ENCODE results near the gene ABCA12. TPM values are rescaled to one million over a fixed set of nuclear protein-coding genes. Genes with fewer than 3 reads are reported as not detected.

ABCA12 gene
- total RNA-seq, 1 donor from 2014 or later = not detected

DNA sequence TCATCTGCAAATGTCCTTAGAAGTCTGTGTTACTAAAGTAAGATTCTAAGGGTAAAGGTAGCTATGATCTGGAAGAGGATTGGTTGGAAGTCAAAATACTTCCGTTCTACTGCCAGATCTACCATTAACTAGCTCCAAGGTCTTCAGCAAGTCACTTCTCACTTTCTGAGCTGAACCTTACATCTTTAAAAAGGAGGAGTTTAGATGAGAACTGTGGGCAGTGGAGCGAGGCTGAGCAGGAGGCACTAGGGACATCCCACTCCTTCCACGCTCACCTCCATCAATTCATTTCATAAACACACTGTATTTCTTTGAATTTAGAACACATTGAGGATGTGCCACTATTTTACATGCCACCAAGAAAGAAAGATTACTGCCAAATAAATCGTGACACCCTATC is 143.0 kb downstream of the ABCA12 start:
- Histone ChIP-seq H3K27ac (ENCODE audit: low read depth, low read length) (no peak overlapping the region), H3K9ac (ENCODE audit: low read depth in 1 of 3, low read length in 3 of 3) (no peak overlapping the region), H3K4me1 (ENCODE audit: control insufficient read depth in 3 of 3, insufficient read depth in 3 of 3, low read length in 3 of 3) (no peaks in the 10 kb centered on the region), H3K27me3 (ENCODE audit: control insufficient read depth in 3 of 3, insufficient read depth in 3 of 3, low read length in 3 of 3) (no peaks in the 10 kb centered on the region), H3K4me3 (ENCODE audit: low read length in 3 of 3) (no peak overlapping the region), H3K36me3 (ENCODE audit: control insufficient read depth in 3 of 3, insufficient read depth in 3 of 3, low read length in 3 of 3) (no peaks in the 10 kb centered on the region), H3K9me3 (ENCODE audit: control insufficient read depth in 3 of 3, low read length in 3 of 3) (no peaks in the 10 kb centered on the region)

- Histone ChIP-seq H3K4me1 (ENCODE audit: control insufficient read depth in 3 of 3, insufficient read depth in 3 of 3, low read length in 3 of 3) (no peaks in the 10 kb centered on the region), H3K9ac (ENCODE audit: low read depth in 1 of 3, low read length in 3 of 3) (no peak overlapping the region), H3K36me3 (ENCODE audit: control insufficient read depth in 3 of 3, insufficient read depth in 3 of 3, low read length in 3 of 3) (no peaks in the 10 kb centered on the region), H3K4me3 (ENCODE audit: low read length in 3 of 3) (no peak overlapping the region), H3K27ac (ENCODE audit: low read depth, low read length) (no peak overlapping the region), H3K9me3 (ENCODE audit: control insufficient read depth in 3 of 3, low read length in 3 of 3) (no peaks in the 10 kb centered on the region), H3K27me3 (ENCODE audit: control insufficient read depth in 3 of 3, insufficient read depth in 3 of 3, low read length in 3 of 3) (no peaks in the 10 kb centered on the region)
Observed at GRCh38 chr2:214992911-214993310, 145.5 kb downstream of the ABCA12 start.

GRCh38 chr2:214989187-214989586 is 149.2 kb downstream of the ABCA12 start:
- H3K9me3 ChIP-seq (ENCODE audit: control insufficient read depth in 3 of 3, low read length in 3 of 3) = no peaks in the 10 kb centered on the region
- H3K36me3 ChIP-seq (ENCODE audit: control insufficient read depth in 3 of 3, insufficient read depth in 3 of 3, low read length in 3 of 3) = no peaks in the 10 kb centered on the region
- H3K9ac ChIP-seq (ENCODE audit: low read depth in 1 of 3, low read length in 3 of 3) = no peak overlapping the region
- no peaks in the 10 kb centered on the region for H3K4me1 ChIP-seq (ENCODE audit: control insufficient read depth in 3 of 3, insufficient read depth in 3 of 3, low read length in 3 of 3)
- no peak overlapping the region for H3K4me3 ChIP-seq (ENCODE audit: low read length in 3 of 3)
- no peak overlapping the region for H3K27ac ChIP-seq (ENCODE audit: low read depth, low read length)
- no peaks in the 10 kb centered on the region for H3K27me3 ChIP-seq (ENCODE audit: control insufficient read depth in 3 of 3, insufficient read depth in 3 of 3, low read length in 3 of 3)

DNA sequence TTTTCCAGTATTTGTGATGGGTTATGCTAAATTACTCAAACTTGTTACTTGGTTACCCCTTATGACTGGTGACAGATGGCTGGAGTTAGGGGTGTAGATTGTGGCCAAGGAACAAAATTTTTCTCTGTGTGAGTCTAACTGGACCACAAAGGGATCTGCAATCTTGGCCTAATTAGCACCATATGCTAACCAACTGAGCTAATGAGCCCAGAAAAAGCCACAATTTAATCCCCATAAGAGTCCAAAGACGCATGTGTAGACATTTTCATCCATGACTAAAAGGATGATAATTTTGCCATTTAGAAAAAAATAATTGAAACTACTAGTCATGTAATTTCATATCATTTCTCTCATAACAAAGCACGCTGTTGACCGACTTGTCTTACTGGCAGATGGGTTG is 151.2 kb downstream of the ABCA12 start:
- no peak overlapping the region for H3K4me3 ChIP-seq (ENCODE audit: low read length in 3 of 3)
- H3K9me3 ChIP-seq (ENCODE audit: control insufficient read depth in 3 of 3, low read length in 3 of 3) = no peaks in the 10 kb centered on the region
- no peak overlapping the region for H3K27ac ChIP-seq (ENCODE audit: low read depth, low read length)
- H3K9ac ChIP-seq (ENCODE audit: low read depth in 1 of 3, low read length in 3 of 3) = no peak overlapping the region
- H3K36me3 ChIP-seq (ENCODE audit: control insufficient read depth in 3 of 3, insufficient read depth in 3 of 3, low read length in 3 of 3) = no peaks in the 10 kb centered on the region
- H3K27me3 ChIP-seq (ENCODE audit: control insufficient read depth in 3 of 3, insufficient read depth in 3 of 3, low read length in 3 of 3) = no peaks in the 10 kb centered on the region
- no peaks in the 10 kb centered on the region for H3K4me1 ChIP-seq (ENCODE audit: control insufficient read depth in 3 of 3, insufficient read depth in 3 of 3, low read length in 3 of 3)

DNA sequence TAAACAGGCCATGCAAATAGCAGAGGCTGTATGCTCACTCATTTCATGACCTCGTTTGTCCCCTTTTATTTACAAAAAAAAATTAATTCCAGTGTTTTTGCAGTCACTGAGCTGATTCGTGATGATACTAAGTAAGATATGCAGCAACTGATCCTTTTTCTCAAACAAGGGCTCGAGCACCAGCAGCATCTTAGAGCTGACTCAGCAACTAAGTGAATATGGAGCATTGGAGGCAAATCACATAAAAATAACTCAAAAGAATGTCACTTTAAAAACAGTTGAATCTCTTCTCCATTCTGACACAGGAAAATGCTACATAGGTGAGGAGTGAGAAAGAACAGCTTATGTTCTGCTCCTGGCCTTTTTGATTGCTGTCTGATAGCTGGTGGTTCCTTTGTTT is 152.8 kb downstream of the ABCA12 start:
- H3K4me3 ChIP-seq (ENCODE audit: low read length in 3 of 3) = no peak overlapping the region
- H3K4me1 ChIP-seq (ENCODE audit: control insufficient read depth in 3 of 3, insufficient read depth in 3 of 3, low read length in 3 of 3) = no peaks in the 10 kb centered on the region
- H3K27me3 ChIP-seq (ENCODE audit: control insufficient read depth in 3 of 3, insufficient read depth in 3 of 3, low read length in 3 of 3) = no peaks in the 10 kb centered on the region
- no peaks in the 10 kb centered on the region for H3K9me3 ChIP-seq (ENCODE audit: control insufficient read depth in 3 of 3, low read length in 3 of 3)
- no peak overlapping the region for H3K9ac ChIP-seq (ENCODE audit: low read depth in 1 of 3, low read length in 3 of 3)
- no peaks in the 10 kb centered on the region for H3K36me3 ChIP-seq (ENCODE audit: control insufficient read depth in 3 of 3, insufficient read depth in 3 of 3, low read length in 3 of 3)
- H3K27ac ChIP-seq (ENCODE audit: low read depth, low read length) = no peak overlapping the region

GRCh38 chr2:214966420-214966819 is 172.0 kb downstream of the ABCA12 start:
- Histone ChIP-seq H3K36me3 (ENCODE audit: control insufficient read depth in 3 of 3, insufficient read depth in 3 of 3, low read length in 3 of 3) (no peaks in the 10 kb centered on the region), H3K4me1 (ENCODE audit: control insufficient read depth in 3 of 3, insufficient read depth in 3 of 3, low read length in 3 of 3) (no peaks in the 10 kb centered on the region), H3K9me3 (ENCODE audit: control insufficient read depth in 3 of 3, low read length in 3 of 3) (no peaks in the 10 kb centered on the region), H3K27ac (ENCODE audit: low read depth, low read length) (no peak overlapping the region), H3K9ac (ENCODE audit: low read depth in 1 of 3, low read length in 3 of 3) (no peak overlapping the region), H3K4me3 (ENCODE audit: low read length in 3 of 3) (no peak overlapping the region), H3K27me3 (ENCODE audit: control insufficient read depth in 3 of 3, insufficient read depth in 3 of 3, low read length in 3 of 3) (no peaks in the 10 kb centered on the region)

GRCh38 chr2:214960677-214961076 is 177.7 kb downstream of the ABCA12 start:
- Histone ChIP-seq H3K27me3 (ENCODE audit: control insufficient read depth in 3 of 3, insufficient read depth in 3 of 3, low read length in 3 of 3) (no peaks in the 10 kb centered on the region), H3K4me1 (ENCODE audit: control insufficient read depth in 3 of 3, insufficient read depth in 3 of 3, low read length in 3 of 3) (no peaks in the 10 kb centered on the region), H3K9me3 (ENCODE audit: control insufficient read depth in 3 of 3, low read length in 3 of 3) (no peaks in the 10 kb centered on the region), H3K4me3 (ENCODE audit: low read length in 3 of 3) (no peak overlapping the region), H3K27ac (ENCODE audit: low read depth, low read length) (no peak overlapping the region), H3K36me3 (ENCODE audit: control insufficient read depth in 3 of 3, insufficient read depth in 3 of 3, low read length in 3 of 3) (no peaks in the 10 kb centered on the region), H3K9ac (ENCODE audit: low read depth in 1 of 3, low read length in 3 of 3) (no peak overlapping the region)

DNA sequence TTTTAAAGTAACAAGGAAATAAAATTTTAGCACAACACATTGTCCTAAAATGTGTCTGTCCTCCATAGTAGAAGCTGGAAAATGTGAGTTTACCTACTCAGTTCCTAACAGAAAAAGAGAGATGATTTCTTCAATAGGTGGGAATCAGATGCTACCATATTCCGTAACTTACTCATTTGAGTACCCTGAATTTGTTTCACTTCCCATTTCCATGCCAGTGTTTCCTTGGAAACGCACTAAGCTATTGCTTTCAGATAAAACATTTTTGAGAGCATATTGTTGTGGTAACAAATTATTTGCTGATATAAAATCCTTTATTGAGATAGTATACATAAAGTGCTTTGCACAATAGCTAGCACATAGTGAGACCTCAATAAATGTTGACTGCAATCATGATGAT is 191.5 kb downstream of the ABCA12 start:
- H3K4me1 ChIP-seq (ENCODE audit: control insufficient read depth in 3 of 3, insufficient read depth in 3 of 3, low read length in 3 of 3) = no peaks in the 10 kb centered on the region
- no peaks in the 10 kb centered on the region for H3K36me3 ChIP-seq (ENCODE audit: control insufficient read depth in 3 of 3, insufficient read depth in 3 of 3, low read length in 3 of 3)
- H3K4me3 ChIP-seq (ENCODE audit: low read length in 3 of 3) = no peak overlapping the region
- no peak overlapping the region for H3K9ac ChIP-seq (ENCODE audit: low read depth in 1 of 3, low read length in 3 of 3)
- H3K9me3 ChIP-seq (ENCODE audit: control insufficient read depth in 3 of 3, low read length in 3 of 3) = no peaks in the 10 kb centered on the region
- no peak overlapping the region for H3K27ac ChIP-seq (ENCODE audit: low read depth, low read length)
- no peaks in the 10 kb centered on the region for H3K27me3 ChIP-seq (ENCODE audit: control insufficient read depth in 3 of 3, insufficient read depth in 3 of 3, low read length in 3 of 3)

GRCh38 chr2:214934006-214934405 is 204.4 kb downstream of the ABCA12 start:
- H3K27me3 ChIP-seq (ENCODE audit: control insufficient read depth in 3 of 3, insufficient read depth in 3 of 3, low read length in 3 of 3) = no peaks in the 10 kb centered on the region
- H3K4me1 ChIP-seq (ENCODE audit: control insufficient read depth in 3 of 3, insufficient read depth in 3 of 3, low read length in 3 of 3) = no peaks in the 10 kb centered on the region
- no peak overlapping the region for H3K27ac ChIP-seq (ENCODE audit: low read depth, low read length)
- H3K9ac ChIP-seq (ENCODE audit: low read depth in 1 of 3, low read length in 3 of 3) = no peak overlapping the region
- H3K9me3 ChIP-seq (ENCODE audit: control insufficient read depth in 3 of 3, low read length in 3 of 3) = no peaks in the 10 kb centered on the region
- no peak overlapping the region for H3K4me3 ChIP-seq (ENCODE audit: low read length in 3 of 3)
- no peaks in the 10 kb centered on the region for H3K36me3 ChIP-seq (ENCODE audit: control insufficient read depth in 3 of 3, insufficient read depth in 3 of 3, low read length in 3 of 3)

DNA sequence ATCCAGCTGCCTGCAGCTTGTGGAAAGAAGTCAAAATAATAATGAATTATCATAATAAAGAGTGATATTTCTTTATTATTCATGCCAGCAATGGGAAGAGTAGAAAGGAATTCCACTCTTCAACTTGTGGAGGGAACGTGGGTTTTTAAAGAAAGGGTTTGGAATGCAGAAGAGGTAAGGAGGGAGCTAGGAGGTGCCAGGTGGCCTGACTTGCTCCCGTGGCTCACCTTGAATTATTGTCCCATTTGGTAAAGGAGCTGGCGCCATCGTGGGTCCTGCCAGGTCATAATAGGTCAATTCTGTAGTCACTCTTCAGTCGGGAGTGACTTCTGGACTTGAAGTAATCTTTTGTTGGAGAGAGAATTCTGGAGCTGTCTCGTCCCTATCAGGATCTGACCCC is 233.8 kb downstream of the ABCA12 start:
- Histone ChIP-seq H3K9ac (ENCODE audit: low read depth in 1 of 3, low read length in 3 of 3) (no peak overlapping the region), H3K27me3 (ENCODE audit: control insufficient read depth in 3 of 3, insufficient read depth in 3 of 3, low read length in 3 of 3) (no peaks in the 10 kb centered on the region), H3K4me3 (ENCODE audit: low read length in 3 of 3) (no peak overlapping the region), H3K9me3 (ENCODE audit: control insufficient read depth in 3 of 3, low read length in 3 of 3) (no peaks in the 10 kb centered on the region), H3K27ac (ENCODE audit: low read depth, low read length) (no peak overlapping the region), H3K36me3 (ENCODE audit: control insufficient read depth in 3 of 3, insufficient read depth in 3 of 3, low read length in 3 of 3) (no peaks in the 10 kb centered on the region), H3K4me1 (ENCODE audit: control insufficient read depth in 3 of 3, insufficient read depth in 3 of 3, low read length in 3 of 3) (no peaks in the 10 kb centered on the region)

GRCh38 chr2:214904176-214904575 is 234.2 kb downstream of the ABCA12 start:
- H3K9ac ChIP-seq (ENCODE audit: low read depth in 1 of 3, low read length in 3 of 3) = no peak overlapping the region
- no peak overlapping the region for H3K27ac ChIP-seq (ENCODE audit: low read depth, low read length)
- no peaks in the 10 kb centered on the region for H3K9me3 ChIP-seq (ENCODE audit: control insufficient read depth in 3 of 3, low read length in 3 of 3)
- H3K4me1 ChIP-seq (ENCODE audit: control insufficient read depth in 3 of 3, insufficient read depth in 3 of 3, low read length in 3 of 3) = no peaks in the 10 kb centered on the region
- H3K4me3 ChIP-seq (ENCODE audit: low read length in 3 of 3) = no peak overlapping the region
- no peaks in the 10 kb centered on the region for H3K27me3 ChIP-seq (ENCODE audit: control insufficient read depth in 3 of 3, insufficient read depth in 3 of 3, low read length in 3 of 3)
- no peaks in the 10 kb centered on the region for H3K36me3 ChIP-seq (ENCODE audit: control insufficient read depth in 3 of 3, insufficient read depth in 3 of 3, low read length in 3 of 3)

Data from skeletal muscle tissue (tissue), 4 donors.